Lower leg skin (tissue), 4 donors: ENCODE measurements around the gene AVEN. TPM values are rescaled to one million over a fixed set of nuclear protein-coding genes. Genes with fewer than 3 reads are reported as not detected.

Source experiments
- DNase-seq, 2 donors: peaks; one replicate each; pipeline ENCODE4 v3.0.0-alpha.2; 2019; ENCODE audit warnings: low spot score in 2 of 2
- H3K4me3 ChIP-seq: fragments of 200-600 bp; sonication (generic); 2 replicates; pipeline ENCODE4 v1.5.1; 2017; ENCODE audit warnings: mild to moderate bottlenecking, low read depth; ENCODE audit not compliant: poor library complexity, severe bottlenecking
- CTCF ChIP-seq, 3 donors: fragments of 450-650 bp; IDR thresholded peaks; one replicate each; pipeline ENCODE4 v1.5.1; 2016; ENCODE audit warnings: antibody characterized with exemption in 3 of 3, mild to moderate bottlenecking in 3 of 3, moderate library complexity in 2 of 3
- POLR2A ChIP-seq, 2 donors: fragments of 450-650 bp; IDR thresholded peaks; one replicate each; pipeline ENCODE4 v1.6.1; 2016 to 2017; ENCODE audit warnings: antibody characterized with exemption in 2 of 2, mild to moderate bottlenecking in 1 of 2, moderate library complexity in 1 of 2
- WGBS, 2 donors: methylation state at CpG; one replicate each; pipeline ENCODE4 v1.1.5; 2018; 5-methylcytosine and 5-hydroxymethylcytosine counted together
- intact Hi-C: fragments of 100-400 bp; cut with DNase I; formaldehyde crosslinking; loops from one replicate; pipeline ENCODE4 v1.15.0; 2023; ENCODE audit warnings: low total_unique reads
- total RNA-seq, 4 donors: library from RNA; depleted of rRNA; stranded (reverse); fragments of >200 nt; gene quantifications; one replicate each; pipeline ENCODE4 v1.1.0, GENCODE V29; 2016

The AVEN gene
- total RNA-seq, 4 donors from 2014 or later: 9.7 to 17.0 (median 12.9) TPM

- intact Hi-C loops: no loop called here
- WGBS, 2 donors: 93% methylated on average over 2 of the region's 2 CpGs
These were observed 156.1 kb downstream of the AVEN start for GRCh38 chr15:33882921-33883320.

GRCh38 chr15:33874156-33874555, 164.8 kb downstream of the AVEN start:
- DNase-seq: no peak
- 58 to 76% methylated on average over 2 of the region's 2 CpGs for WGBS, 2 donors
- H3K4me3 ChIP-seq: no peak overlapping the region
- TF ChIP-seq POLR2A (IDR thresholded peaks at IDR 0.05) (no peak), CTCF (IDR thresholded peaks at IDR 0.05) (no peak)
- intact Hi-C loops: no loop called here

More at GRCh38 chr15:33882921-33883320, 156.1 kb downstream of the AVEN start:
- DNase-seq: no peak
- no peak for TF ChIP-seq CTCF (IDR thresholded peaks at IDR 0.05)
- TF ChIP-seq POLR2A (IDR thresholded peaks at IDR 0.05): no peak
- H3K4me3 ChIP-seq: no peak overlapping the region

- DNase-seq: no peak
- no peak overlapping the region for H3K4me3 ChIP-seq
- no peak for TF ChIP-seq POLR2A (IDR thresholded peaks at IDR 0.05)
- no peak for TF ChIP-seq CTCF (IDR thresholded peaks at IDR 0.05)
- 86 to 87% methylated on average over 13 of the region's 13 CpGs for WGBS, 2 donors
- intact Hi-C loops: no loop called here
These were observed 166.4 kb downstream of the AVEN start for GRCh38 chr15:33872416-33873106.

GRCh38 chr15:33871980-33872379, 167.0 kb downstream of the AVEN start:
- WGBS, 2 donors: 88 to 92% methylated on average over 2 of the region's 2 CpGs
- intact Hi-C loops: no loop called here
- H3K4me3 ChIP-seq: no peak overlapping the region
- no peak for TF ChIP-seq POLR2A (IDR thresholded peaks at IDR 0.05)
- TF ChIP-seq CTCF (IDR thresholded peaks at IDR 0.05): no peak
- no peak for DNase-seq

- no peak for TF ChIP-seq CTCF (IDR thresholded peaks at IDR 0.05)
- intact Hi-C loops: no loop called here
- 54 to 57% methylated on average over 3 of the region's 3 CpGs for WGBS, 2 donors
- H3K4me3 ChIP-seq: no peak overlapping the region
- no peak for DNase-seq
These were observed 172.8 kb downstream of the AVEN start for GRCh38 chr15:33866101-33866737.
